K562 (cell line): ENCODE results near the gene ZKSCAN4. TPM values are rescaled to one million over a fixed set of nuclear protein-coding genes. Genes with fewer than 3 reads are reported as not detected.

ENCODE experiments used
- ATF7 ChIP-seq: fragments of 450-650 bp; IDR thresholded peaks from 2 replicates; pipeline ENCODE4 v1.7.1; 2014; ENCODE audit warnings: mild to moderate bottlenecking, moderate library complexity
- BRF1 ChIP-seq: IDR thresholded peaks from 3 replicates; pipeline ENCODE4 v1.6.1; 2011; ENCODE audit warnings: borderline replicate concordance, mild to moderate bottlenecking; ENCODE audit not compliant: insufficient read length; ENCODE audit errors: extremely low read depth
- CTCF ChIP-seq, 3 experiments: IDR thresholded peaks in 2 of 3; conservative IDR thresholded peaks in 1 of 3; 2 replicates each; pipeline ENCODE4 v1.5.1; 2011 to 2012; ENCODE audit warnings: low read length in 3 of 3, mild to moderate bottlenecking in 3 of 3, control low read depth in 2 of 3, improper control_type of control experiment in 1 of 3, inconsistent platforms in 1 of 3, low read depth in 1 of 3, mixed read lengths in 1 of 3, moderate library complexity in 1 of 3; ENCODE audit not compliant: insufficient read depth in 2 of 3
- ETS1 ChIP-seq: conservative IDR thresholded peaks from 2 replicates; pipeline ENCODE4 v1.6.1; 2011; ENCODE audit warnings: low read depth, mild to moderate bottlenecking, low read length; ENCODE audit not compliant: control insufficient read depth
- JUN ChIP-seq, 2 experiments: sonication (generic) in 1 of 2; formaldehyde crosslinking in 1 of 2; IDR thresholded peaks; 2 replicates each; pipeline versions ENCODE4 v1.6.1 to v1.8.0; 2012 to 2022; ENCODE audit warnings: borderline replicate concordance in 2 of 2, mild to moderate bottlenecking in 2 of 2, improper control_type of control experiment in 1 of 2, low read depth in 1 of 2, low read length in 1 of 2, missing genetic modification reagents in 1 of 2
- JUNB ChIP-seq: fragments of 450-650 bp; formaldehyde crosslinking; conservative IDR thresholded peaks from 2 replicates; pipeline ENCODE4 v1.4.0; 2020; ENCODE audit warnings: mild to moderate bottlenecking
- MCM3 ChIP-seq: fragments of 450-650 bp; IDR thresholded peaks from 2 replicates; pipeline ENCODE4 v1.6.1; 2016
- MTA2 ChIP-seq: fragments of 450-650 bp; IDR thresholded peaks from 2 replicates; pipeline ENCODE4 v1.6.1; 2016; ENCODE audit warnings: low read depth
- NEUROD1 ChIP-seq: fragments of 150-350 bp; IDR thresholded peaks from 2 replicates; pipeline ENCODE4 v1.6.1; 2014; ENCODE audit warnings: borderline replicate concordance, low read length, low read depth; ENCODE audit not compliant: partially characterized antibody
- POU5F1 ChIP-seq: fragments of 150-350 bp; IDR thresholded peaks from 2 replicates; pipeline ENCODE4 v1.6.1; 2014; ENCODE audit warnings: borderline replicate concordance, low read length, low read depth, mild to moderate bottlenecking; ENCODE audit not compliant: partially characterized antibody
- PRDM10 ChIP-seq: fragments of 450-650 bp; IDR thresholded peaks from 2 replicates; pipeline ENCODE4 v1.6.1; 2018; ENCODE audit not compliant: partially characterized antibody
- SIN3B ChIP-seq: fragments of 450-650 bp; IDR thresholded peaks from 2 replicates; pipeline ENCODE4 v1.6.1; 2017; ENCODE audit warnings: low read depth, mild to moderate bottlenecking, moderate library complexity
- SP1 ChIP-seq: sonication (generic); formaldehyde crosslinking; IDR thresholded peaks from 2 replicates; pipeline ENCODE4 v1.8.1; 2022; ENCODE audit warnings: mild to moderate bottlenecking, missing genetic modification reagents
- TEAD1 ChIP-seq, 2 experiments: fragments of 450-650 bp in 1 of 2; sonication (generic) in 1 of 2; formaldehyde crosslinking; IDR thresholded peaks; 2 replicates each; pipeline versions ENCODE4 v1.4.0 to v1.8.0; 2020 to 2022; ENCODE audit warnings: mild to moderate bottlenecking in 2 of 2, missing genetic modification reagents in 1 of 2
- ZFP91 ChIP-seq: sonication (generic); formaldehyde crosslinking; IDR thresholded peaks from 2 replicates; pipeline ENCODE4 v1.8.0; 2022; ENCODE audit warnings: mild to moderate bottlenecking, missing genetic modification reagents
- ZNF12 ChIP-seq: sonication (generic); formaldehyde crosslinking; IDR thresholded peaks from 2 replicates; pipeline ENCODE4 v1.4.0; 2020; ENCODE audit warnings: mild to moderate bottlenecking, missing genetic modification reagents
- ZNF253 ChIP-seq: fragments of 250-450 bp; sonication (Bioruptor Pico); conservative IDR thresholded peaks from 2 replicates; pipeline ENCODE4 v1.6.1; 2021; ENCODE audit warnings: mild to moderate bottlenecking
- ZNF507 ChIP-seq: conservative IDR thresholded peaks from 2 replicates; pipeline ENCODE4 v1.6.1; 2017; ENCODE audit warnings: missing genetic modification characterization, missing compliant biosample characterization
- ZNF551 ChIP-seq: fragments of 250-450 bp; sonication (Bioruptor Pico); IDR thresholded peaks from 2 replicates; pipeline ENCODE4 v1.5.0; 2021; ENCODE audit warnings: mild to moderate bottlenecking, moderate library complexity
- polyA plus RNA-seq, 8 experiments: library from polyadenylated mRNA; depleted of rRNA in 4 of 8; stranded (reverse) in 5 of 8; unstranded in 3 of 8; fragments of >200 nt; fragmentation: Nextera tagmentation in 2 of 8; fragmentation: Illumina TruSeq in 1 of 8; extraction: Ambion mirVana in 2 of 8; extraction: Trizol in 1 of 8; gene quantifications; 2 replicates each; pipeline versions ENCODE4 v1.2.1 to v1.2.3, GENCODE V29; 2011 to 2014; ENCODE audit warnings: inconsistent platforms in 1 of 8, missing spikeins in 1 of 8
- total RNA-seq, 7 experiments: library from RNA; depleted of rRNA in 6 of 7; stranded (reverse); fragments of >200 nt in 6 of 7; fragmentation: Illumina TruSeq in 2 of 7; extraction: Trizol in 2 of 7; gene quantifications; 2 replicates each; pipeline versions ENCODE4 v1.2.1 to v1.2.3, GENCODE V29; 2011 to 2021; ENCODE audit warnings: low replicate concordance in 1 of 7

The ZKSCAN4 gene
- total and polyA plus RNA-seq, 9 of the 15 experiments (the other 6 are each of a cell fraction or from before 2014, with no cell fraction given), result 1.2 to 5.3 (median 4.7) TPM

GRCh38 chr6:28211840-28212509 lies 40.1 kb downstream of the ZKSCAN4 start (continued):
- TF ChIP-seq ZFP91 (CRISPR knock-in tag) (no peak), ZNF12 (CRISPR knock-in tag) (no peak), MTA2 (no peak), ATF7 (peak; percentile 69), SP1 (CRISPR knock-in tag) (peak; percentile 18; the same call in 1 of the 2 replicates), TEAD1 (CRISPR knock-in tag; IDR thresholded peaks at IDR 0.05) (no peak; a peak in 1 of 4 replicates), SIN3B (no peak), JUNB (CRISPR knock-in tag) (no peak), NEUROD1 (peak; percentile 36), POU5F1 (no peak), ZNF551 (CRISPR knock-in tag) (no peak), MCM3 (no peak), ZNF253 (CRISPR knock-in tag) (no peak), BRF1 (no peak), ETS1 (peak; percentile 52), PRDM10 (peak; percentile 98), ZNF507 (tag) (peak; percentile 25; the same call in 1 of the 2 replicates), JUN (IDR thresholded peaks at IDR 0.05; ENCODE audit: borderline replicate concordance, low read depth, low read length) (no peak), JUN (CRISPR knock-in tag; IDR thresholded peaks at IDR 0.05; ENCODE audit: borderline replicate concordance) (no peak), CTCF (IDR thresholded peaks at IDR 0.05 in 2 of 3, conservative IDR thresholded peaks at IDR 0.05 in 1 of 3; ENCODE audit: insufficient read depth in 2 of 3, low read depth in 1 of 3, low read length in 3 of 3) (no peak)
